H9 (cell line): ENCODE data around the gene TNFAIP8L3. TPM values are rescaled to one million over a fixed set of nuclear protein-coding genes. Genes with fewer than 3 reads are reported as not detected.
A peak's percentile ranks its signal among the peaks of the same experiment; 100 is the strongest.
"Not testable (repeated sequence)": the region's sequence is repeated elsewhere in the genome, so short reads cannot be mapped to it uniquely, and the experiment has no call there.

Experiments used
- DNase-seq: peaks from one replicate; pipeline ENCODE4 v3.0.0-alpha.2; 2017
- H2AFZ ChIP-seq: one replicate; pipeline ENCODE4 v1.6.1; 2013; ENCODE audit warnings: mild to moderate bottlenecking, low read length, control low read depth, moderate library complexity
- H2AK5ac ChIP-seq: 2 replicates; pipeline ENCODE4 v1.6.1; 2013; ENCODE audit warnings: low read length, control low read depth, mixed read lengths; ENCODE audit not compliant: insufficient read length
- H2BK120ac ChIP-seq: one replicate; pipeline ENCODE4 v1.6.1; 2013; ENCODE audit warnings: low read depth, mild to moderate bottlenecking, low read length, control low read depth, inconsistent platforms; ENCODE audit not compliant: poor library complexity, severe bottlenecking
- H2BK12ac ChIP-seq: 2 replicates; pipeline ENCODE4 v1.6.1; 2013; ENCODE audit warnings: low read length, control low read depth, mixed read lengths, low read depth; ENCODE audit not compliant: insufficient read length
- H2BK15ac ChIP-seq: 2 replicates; pipeline ENCODE4 v1.6.1; 2013; ENCODE audit warnings: low read depth, low read length, control low read depth
- H2BK20ac ChIP-seq: one replicate; pipeline ENCODE4 v1.6.1; 2013; ENCODE audit warnings: low read depth, mild to moderate bottlenecking, low read length, control low read depth, inconsistent platforms; ENCODE audit not compliant: poor library complexity, severe bottlenecking
- H2BK5ac ChIP-seq: 2 replicates; pipeline ENCODE4 v1.6.1; 2013; ENCODE audit warnings: low read length, control low read depth, mixed read lengths; ENCODE audit not compliant: insufficient read length
- H3K14ac ChIP-seq: 2 replicates; pipeline ENCODE4 v1.6.1; 2013; ENCODE audit warnings: low read length, control low read depth; ENCODE audit not compliant: insufficient read depth
- H3K18ac ChIP-seq: 2 replicates; pipeline ENCODE4 v1.6.1; 2013; ENCODE audit warnings: low read depth, mild to moderate bottlenecking, mixed read lengths, low read length, control low read depth; ENCODE audit not compliant: insufficient read length
- H3K23ac ChIP-seq: 2 replicates; pipeline ENCODE4 v1.6.1; 2013; ENCODE audit warnings: low read length, control low read depth, mixed read lengths, low read depth; ENCODE audit not compliant: insufficient read length
- H3K23me2 ChIP-seq: 2 replicates; pipeline ENCODE4 v1.6.1; 2013; ENCODE audit warnings: low read depth, mild to moderate bottlenecking, mixed read lengths, low read length, control low read depth; ENCODE audit not compliant: insufficient read length, poor library complexity, severe bottlenecking
- H3K27ac ChIP-seq: 2 replicates; pipeline ENCODE4 v1.5.1; 2013; ENCODE audit warnings: low read length, control low read depth, mixed read lengths, low read depth; ENCODE audit not compliant: insufficient read length
- H3K27me3 ChIP-seq: 2 replicates; pipeline ENCODE4 v1.6.1; 2013; ENCODE audit warnings: low read length, control low read depth, inconsistent platforms; ENCODE audit not compliant: insufficient read depth
- H3K4ac ChIP-seq: 2 replicates; pipeline ENCODE4 v1.6.1; 2013; ENCODE audit warnings: low read depth, mild to moderate bottlenecking, control low read depth, inconsistent platforms, low read length, moderate library complexity
- H3K4me1 ChIP-seq: 2 replicates; pipeline ENCODE4 v1.6.1; 2013; ENCODE audit warnings: low read length, control low read depth, inconsistent platforms; ENCODE audit not compliant: insufficient read depth
- H3K4me2 ChIP-seq: 2 replicates; pipeline ENCODE4 v1.6.1; 2013; ENCODE audit warnings: low read length, control low read depth, mixed read lengths; ENCODE audit not compliant: insufficient read length, insufficient read depth
- H3K56ac ChIP-seq: 2 replicates; pipeline ENCODE4 v1.6.1; 2013; ENCODE audit warnings: low read depth, mild to moderate bottlenecking, mixed read lengths, low read length, control low read depth; ENCODE audit not compliant: insufficient read length
- H3K79me1 ChIP-seq: 2 replicates; pipeline ENCODE4 v1.6.1; 2013; ENCODE audit warnings: low read depth, mild to moderate bottlenecking, moderate library complexity, low read length, control low read depth, inconsistent platforms; ENCODE audit not compliant: insufficient read depth, poor library complexity, severe bottlenecking
- H3K79me2 ChIP-seq: 2 replicates; pipeline ENCODE4 v1.6.1; 2013; ENCODE audit warnings: low read length, control low read depth, inconsistent platforms; ENCODE audit not compliant: insufficient read depth
- H3K9ac ChIP-seq: 2 replicates; pipeline ENCODE4 v1.6.1; 2013; ENCODE audit warnings: low read length, control low read depth, mixed read lengths; ENCODE audit not compliant: insufficient read length; ENCODE audit errors: extremely low read depth
- H3K9me3 ChIP-seq: one replicate; pipeline ENCODE4 v1.6.1; 2013; ENCODE audit warnings: low read depth, low read length, inconsistent platforms; ENCODE audit not compliant: control insufficient read depth
- H3T11ph ChIP-seq: one replicate; pipeline ENCODE4 v1.6.1; 2013; ENCODE audit warnings: mild to moderate bottlenecking, low read length, control low read depth, inconsistent platforms
- H4K20me1 ChIP-seq: one replicate; pipeline ENCODE4 v1.6.1; 2013; ENCODE audit not compliant: control insufficient read depth, insufficient read length, insufficient read depth
- H4K5ac ChIP-seq: 2 replicates; pipeline ENCODE4 v1.6.1; 2013; ENCODE audit warnings: low read depth, mild to moderate bottlenecking, mixed read lengths, low read length, control low read depth; ENCODE audit not compliant: insufficient read length
- H4K8ac ChIP-seq: replicated peaks from 2 replicates; pipeline ENCODE4 v1.6.1; 2013; ENCODE audit warnings: low read length, control low read depth, mixed read lengths, low read depth; ENCODE audit not compliant: insufficient read length
- H4K91ac ChIP-seq: 2 replicates; pipeline ENCODE4 v1.6.1; 2013; ENCODE audit warnings: low read depth, mild to moderate bottlenecking, moderate library complexity, mixed read lengths, low read length, control low read depth; ENCODE audit not compliant: insufficient read length
- H3K27ac Mint-ChIP-seq, 3 experiments: 2 replicates in 2 of 3; 3 replicates in 1 of 3; pipeline ENCODE4 v1.8.0; 2020 to 2021; ENCODE audit warnings: mixed read lengths in 3 of 3, mild to moderate bottlenecking in 1 of 3, moderate library complexity in 1 of 3
- H3K27me3 Mint-ChIP-seq: 2 replicates; pipeline ENCODE4 v1.8.0; 2021; ENCODE audit warnings: low read depth, mild to moderate bottlenecking, moderate library complexity, mixed read lengths
- H3K36me3 Mint-ChIP-seq, 3 experiments: 2 replicates in 2 of 3; 3 replicates in 1 of 3; pipeline ENCODE4 v1.8.0; 2020 to 2021; ENCODE audit warnings: low read depth in 3 of 3, mixed read lengths in 3 of 3; ENCODE audit not compliant: insufficient read depth in 1 of 3
- H3K4me1 Mint-ChIP-seq, 2 experiments: 2 replicates each; pipeline ENCODE4 v1.8.0; 2020; ENCODE audit warnings: mixed read lengths in 2 of 2
- H3K4me3 Mint-ChIP-seq, 2 experiments: 2 replicates in 1 of 2; 3 replicates in 1 of 2; pipeline ENCODE4 v1.8.0; 2020 to 2021; ENCODE audit warnings: mild to moderate bottlenecking in 2 of 2, mixed read lengths in 2 of 2, moderate library complexity in 1 of 2
- H3K9me3 Mint-ChIP-seq, 2 experiments: 2 replicates in 1 of 2; 3 replicates in 1 of 2; pipeline ENCODE4 v1.8.0; 2020; ENCODE audit warnings: mild to moderate bottlenecking in 2 of 2, mixed read lengths in 2 of 2, moderate library complexity in 1 of 2
- CTCF ChIP-seq: fragments of 200-600 bp; sonication (generic); conservative IDR thresholded peaks from 3 replicates; pipeline ENCODE4 v1.8.0; 2021; ENCODE audit warnings: antibody characterized with exemption, mild to moderate bottlenecking
- WGBS: extraction: QIAGEN DNeasy Blood & Tissue Kit; methylation state at CpG from one replicate; pipeline ENCODE4 v1.1.7; 2013; ENCODE audit warnings: missing lambda C conversion rate, low lambda C conversion rate, mixed read lengths; ENCODE audit not compliant: insufficient read length; ENCODE audit errors: extremely low coverage; 5-methylcytosine and 5-hydroxymethylcytosine counted together
- total RNA-seq: library from RNA; stranded (reverse); gene quantifications from 2 replicates; pipeline ENCODE4 v1.2.1, GENCODE V29; 2021

TNFAIP8L3 gene
- total RNA-seq, 1 experiment from 2014 or later = 0.22 TPM

- Histone ChIP-seq H3K18ac (no peak overlapping the region), H3K14ac (0 out of 2 replicates have a peak overlapping the region, but pooled peaks have one; percentile 8), H2BK5ac (no peak overlapping the region), H3K9me3 (no peaks in the 10 kb centered on the region), H2BK120ac (no peak overlapping the region), H3K23me2 (peaks cover 2% of the 10 kb centered on the region), H3K56ac (no peak overlapping the region), H2BK20ac (no peak overlapping the region), H4K8ac (no peak overlapping the region), H2BK15ac (no peak overlapping the region), H4K5ac (no peak overlapping the region), H3K4ac (no peak overlapping the region), H3K4me1 (peaks cover 5% of the 10 kb centered on the region; the same call in 1 of the 2 replicates), H3K27ac (no peak overlapping the region), H3T11ph (no peak overlapping the region), H2AFZ (no peak overlapping the region), H4K91ac (no peak overlapping the region), H2BK12ac (no peak overlapping the region), H3K79me1 (no peaks in the 10 kb centered on the region), H3K9ac (no peak overlapping the region), H3K79me2 (no peaks in the 10 kb centered on the region), H4K20me1 (no peaks in the 10 kb centered on the region), H3K4me2 (peak overlapping the region; percentile 9), H2AK5ac (no peak overlapping the region), H3K23ac (no peak overlapping the region), H3K27me3 (no peaks in the 10 kb centered on the region)
- peaks cover 6 to 13% of the 10 kb centered on the region in 2 experiments for H3K9me3 Mint-ChIP-seq
- H3K4me3 Mint-ChIP-seq = peak overlapping the region; percentile 70 to 72
- no peak for TF ChIP-seq CTCF
- DNase-seq = no peak
- no peak overlapping the region for H3K27ac Mint-ChIP-seq
- no CpG with 5 or more reads among the region's 7 CpGs for WGBS
- H3K4me1 Mint-ChIP-seq = peaks cover 24 to 31% of the 10 kb centered on the region in 2 experiments
- no peaks in the 10 kb centered on the region for H3K27me3 Mint-ChIP-seq
- peaks cover 2 to 15% (median 5%) of the 10 kb centered on the region in 3 experiments; a peak in 6 of 7 replicates for H3K36me3 Mint-ChIP-seq
Observed at GRCh38 chr15:51038162-51038973, 56.3 kb downstream of the TNFAIP8L3 start.

- not testable (repeated sequence) for H4K20me1 ChIP-seq, H3K27me3 Mint-ChIP-seq, H3K27me3 ChIP-seq, DNase-seq, H3K79me1 ChIP-seq, H3K79me2 ChIP-seq, H4K91ac ChIP-seq, H3K27ac ChIP-seq, H3K23me2 ChIP-seq, H2AK5ac ChIP-seq, H3K4me1 ChIP-seq, H3K4ac ChIP-seq, H3K23ac ChIP-seq, H3T11ph ChIP-seq, H4K8ac ChIP-seq, H3K56ac ChIP-seq, H2AFZ ChIP-seq, H3K9me3 ChIP-seq, H2BK5ac ChIP-seq, H2BK20ac ChIP-seq, H2BK15ac ChIP-seq
- Histone ChIP-seq H3K18ac (peak overlapping the region; percentile 79), H2BK12ac (peak overlapping the region; percentile 90), H3K14ac (peak overlapping the region; percentile 88; the same call in 1 of the 2 replicates), H3K9ac (peak overlapping the region; percentile 70), H3K4me2 (peak overlapping the region; percentile 52), H4K5ac (peak overlapping the region; percentile 60), H2BK120ac (peak overlapping the region; percentile 5)
- H3K27ac Mint-ChIP-seq = peak overlapping the region; percentile 10 to 81 (median 26); a peak in 6 of 7 replicates
- H3K4me3 Mint-ChIP-seq = peak overlapping the region; percentile 70 to 72
- H3K36me3 Mint-ChIP-seq = peaks cover 2 to 15% (median 5%) of the 10 kb centered on the region in 3 experiments; a peak in 6 of 7 replicates
- peaks cover 24 to 31% of the 10 kb centered on the region in 2 experiments for H3K4me1 Mint-ChIP-seq
- peaks cover 6 to 13% of the 10 kb centered on the region in 2 experiments for H3K9me3 Mint-ChIP-seq
- WGBS = no CpG with 5 or more reads among the region's 13 CpGs
Observed at GRCh38 chr15:51037474-51037873, 57.2 kb downstream of the TNFAIP8L3 start.
